ENCODE data around the gene STK17A. TPM values are rescaled to one million over a fixed set of nuclear protein-coding genes. Genes with fewer than 3 reads are reported as not detected.
A peak's percentile ranks its signal among the peaks of the same experiment; 100 is the strongest.

The STK17A gene
- total RNA-seq (2014; rRNA removed; shearing (Covaris generic)) = 153 and 156 TPM in 2 replicates

DNA sequence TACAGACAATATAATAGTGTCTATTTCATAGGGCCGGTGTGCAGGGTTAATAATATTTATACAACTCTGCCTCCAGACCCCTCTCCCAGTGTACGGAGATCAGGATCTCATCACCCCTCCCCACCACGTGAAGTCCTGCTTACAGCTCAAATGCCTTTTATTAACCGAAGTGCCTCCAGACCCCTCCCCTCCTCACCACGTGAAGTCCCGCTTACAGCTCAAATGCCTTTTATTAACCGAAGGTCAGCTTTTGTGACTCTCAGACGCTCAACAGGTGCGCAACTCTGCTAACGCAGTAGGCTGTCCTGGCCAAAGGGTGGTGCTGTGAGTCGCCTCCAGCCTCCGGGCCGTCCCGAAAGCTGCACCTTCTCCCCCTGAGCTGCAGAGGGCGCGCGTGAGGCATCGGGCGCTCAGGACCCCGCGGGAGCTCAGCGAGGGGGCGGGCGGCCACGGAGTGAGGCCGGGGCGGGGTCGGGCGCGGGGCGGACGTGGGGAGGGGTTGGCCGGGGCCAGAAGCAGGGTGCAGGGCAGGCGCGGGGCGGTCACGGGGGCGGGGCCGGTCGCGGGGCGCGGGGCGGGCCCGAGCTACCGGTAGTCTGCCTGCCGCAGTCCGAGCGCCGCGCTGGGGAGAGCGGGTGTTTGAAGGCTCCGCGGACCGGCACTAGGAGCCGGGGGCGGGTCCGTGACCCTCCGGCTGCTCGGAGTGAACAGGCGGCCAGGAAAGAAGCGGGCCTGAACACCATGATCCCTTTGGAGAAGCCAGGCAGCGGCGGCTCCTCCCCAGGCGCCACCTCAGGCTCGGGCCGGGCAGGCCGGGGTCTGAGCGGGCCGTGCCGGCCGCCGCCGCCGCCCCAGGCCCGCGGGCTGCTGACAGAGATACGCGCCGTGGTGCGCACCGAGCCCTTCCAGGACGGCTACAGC, at the start of gene STK17A:
TSS of gene STK17A (plus strand) at position 606 of the 921 bp plus-strand sequence. CDS start at position 742, 136 bp downstream.
- peak; percentile 100 for DNase-seq (ENCODE audit: low read depth)

DNA sequence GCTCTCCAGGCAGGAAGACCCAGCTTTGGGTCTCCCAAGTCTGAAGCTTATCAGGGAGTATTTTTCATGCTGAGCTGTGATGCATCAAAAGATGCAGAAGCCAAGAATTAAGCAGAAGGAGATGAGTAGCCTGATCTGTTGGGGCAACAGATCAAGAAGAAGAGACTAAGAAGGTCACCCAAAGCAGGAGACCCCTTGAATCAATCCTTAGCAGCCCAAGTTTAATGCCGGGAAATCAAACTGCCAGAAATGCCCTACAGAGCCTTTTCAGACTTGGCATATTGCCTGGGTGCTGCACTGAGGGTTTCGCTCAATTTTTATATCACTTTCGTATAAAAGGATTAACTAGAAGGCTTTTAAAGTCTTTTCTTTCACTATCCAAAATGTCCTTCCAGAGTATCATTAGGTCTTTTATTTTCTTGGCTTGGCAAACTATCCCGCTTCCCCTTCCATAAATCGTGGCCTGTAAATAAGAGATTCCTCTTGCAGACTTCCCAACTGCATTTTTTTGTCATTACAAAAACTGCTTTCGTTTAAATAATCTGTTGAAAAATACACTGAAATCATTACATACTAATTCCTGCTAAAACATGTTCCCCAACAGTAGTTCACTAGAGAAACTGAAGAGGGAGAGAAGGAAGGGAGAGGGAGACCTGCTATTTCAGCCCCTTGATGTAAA, 49.0 kb upstream of the STK17A start:
- no peak for DNase-seq (ENCODE audit: low read depth)

DNA sequence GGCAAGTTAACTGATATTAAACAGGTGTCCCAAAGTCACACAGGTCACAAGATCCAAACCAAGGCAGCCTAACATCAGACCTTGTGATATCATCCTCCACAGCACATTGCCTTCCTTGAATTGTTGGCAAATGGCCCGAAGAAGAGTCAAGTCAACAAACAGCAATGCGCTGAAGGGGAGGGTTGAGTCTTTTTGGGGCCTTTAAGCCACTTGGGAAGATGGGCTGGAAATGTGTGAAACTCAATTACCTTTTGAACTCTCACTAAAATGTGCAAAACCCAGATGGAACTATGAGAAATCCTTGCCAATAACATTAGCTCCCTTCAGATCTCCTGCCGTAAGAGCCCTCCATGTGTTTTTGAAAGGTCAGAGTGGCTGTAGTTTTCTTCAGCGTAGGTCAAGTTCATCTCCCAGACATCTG, 47.9 kb upstream of the STK17A start:
- DNase-seq (ENCODE audit: low read depth) = peak; percentile 48

DNA sequence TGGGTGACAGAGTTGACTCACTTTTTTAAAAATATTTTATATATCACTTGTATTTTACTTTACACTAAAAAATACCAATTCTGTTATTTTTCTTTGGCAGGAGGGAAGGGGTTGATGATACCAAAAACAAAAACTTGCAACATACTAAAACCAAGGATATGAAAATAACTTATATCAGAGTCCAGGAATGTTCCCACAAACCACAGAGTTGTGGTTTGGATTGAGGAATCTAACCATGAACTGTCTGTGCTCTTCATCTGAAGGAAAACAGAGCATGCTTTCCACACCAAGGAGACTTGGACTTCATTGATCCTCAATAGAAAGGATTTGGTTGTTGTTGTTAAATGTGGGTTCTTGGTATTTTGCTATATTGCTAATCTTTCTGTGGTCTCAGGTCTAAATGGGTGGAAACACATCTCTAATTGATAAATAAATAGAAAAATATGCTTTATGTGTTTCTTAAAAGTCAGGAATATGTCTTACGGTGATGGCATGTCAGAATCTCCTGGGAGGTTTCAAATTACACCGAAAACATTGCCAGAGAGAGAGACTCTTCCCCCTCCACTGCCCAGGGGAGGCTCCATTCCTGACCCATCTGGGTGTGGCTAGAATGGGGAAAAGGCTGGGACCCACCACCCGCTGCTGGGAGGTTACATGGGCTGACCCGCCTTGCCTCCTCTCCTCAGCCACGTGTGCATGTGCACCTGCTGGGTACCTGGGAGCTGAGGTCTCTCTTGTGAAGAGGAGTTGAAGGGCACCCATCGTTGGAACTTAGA, 46.9 kb upstream of the STK17A start:
- peak; percentile 87 for DNase-seq (ENCODE audit: low read depth)

DNA sequence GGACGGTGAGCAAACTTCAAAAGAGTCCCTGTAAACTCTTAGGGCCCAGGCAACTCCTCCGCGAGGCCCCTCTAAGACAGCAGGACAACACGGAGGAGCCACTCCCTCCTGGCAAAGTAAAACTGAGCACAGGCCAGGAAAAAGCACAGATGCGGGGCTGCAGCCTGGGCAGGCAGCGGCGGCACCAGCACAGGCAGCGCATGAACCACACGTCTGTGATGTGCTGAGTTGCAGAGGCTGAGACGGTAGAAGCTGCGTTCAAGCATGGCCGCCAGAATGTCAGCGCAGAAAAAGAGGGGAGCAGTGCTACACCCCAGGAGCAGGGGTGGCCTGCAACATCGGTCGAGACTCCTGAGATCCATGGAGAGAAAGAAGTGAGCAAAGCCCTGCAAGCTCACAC, 46.1 kb upstream of the STK17A start:
- DNase-seq (ENCODE audit: low read depth) = no peak

DNA sequence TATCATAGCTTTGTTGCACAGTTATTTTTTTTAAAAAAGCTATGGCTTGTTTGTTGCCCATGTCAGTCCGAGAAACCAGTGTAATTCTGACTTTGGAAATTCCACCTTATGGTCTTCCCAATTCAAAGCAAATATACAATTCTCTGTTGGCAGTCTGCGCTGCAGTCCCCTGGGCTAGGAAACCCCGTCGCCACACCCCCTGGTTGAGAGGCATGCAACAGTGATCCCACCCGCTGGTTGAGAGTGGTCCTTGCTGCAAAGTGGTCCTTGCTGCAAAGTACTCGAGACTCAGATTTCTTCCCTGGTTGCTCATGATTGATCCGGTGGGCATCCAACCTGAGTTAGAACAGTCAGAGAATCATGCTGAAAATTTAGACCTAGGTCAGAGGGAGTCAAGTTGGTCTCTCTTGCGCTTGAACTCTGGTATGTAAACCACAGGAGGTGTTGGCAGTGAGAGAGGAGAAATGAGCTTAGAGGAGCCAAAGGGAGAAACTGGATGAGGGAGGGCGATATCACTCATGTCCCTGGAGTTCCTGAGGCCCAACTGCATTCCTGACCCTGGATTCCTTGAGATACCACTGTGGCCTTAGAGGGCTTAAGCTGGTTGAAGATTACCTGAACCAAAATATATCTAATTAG, 45.0 kb upstream of the STK17A start:
- peak; percentile 65 for DNase-seq (ENCODE audit: low read depth)

DNA sequence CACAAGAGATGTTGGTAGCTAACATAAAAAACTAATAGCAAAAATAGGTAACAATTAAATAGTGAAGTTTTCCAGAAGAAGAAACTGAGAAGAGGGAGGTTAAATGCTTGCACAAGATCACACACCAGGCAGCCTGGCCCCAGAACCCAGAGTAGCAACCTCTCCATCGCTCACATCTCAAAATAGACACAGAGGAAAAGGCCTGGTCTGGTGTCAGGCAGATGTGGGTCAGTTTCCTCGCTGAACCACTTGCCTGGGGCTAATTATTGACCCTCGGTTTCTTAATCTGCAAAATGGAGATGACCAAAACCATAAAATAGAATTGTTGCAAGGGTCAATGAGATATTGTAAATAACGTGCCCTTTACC, 44.5 kb upstream of the STK17A start:
- no peak for DNase-seq (ENCODE audit: low read depth)

DNA sequence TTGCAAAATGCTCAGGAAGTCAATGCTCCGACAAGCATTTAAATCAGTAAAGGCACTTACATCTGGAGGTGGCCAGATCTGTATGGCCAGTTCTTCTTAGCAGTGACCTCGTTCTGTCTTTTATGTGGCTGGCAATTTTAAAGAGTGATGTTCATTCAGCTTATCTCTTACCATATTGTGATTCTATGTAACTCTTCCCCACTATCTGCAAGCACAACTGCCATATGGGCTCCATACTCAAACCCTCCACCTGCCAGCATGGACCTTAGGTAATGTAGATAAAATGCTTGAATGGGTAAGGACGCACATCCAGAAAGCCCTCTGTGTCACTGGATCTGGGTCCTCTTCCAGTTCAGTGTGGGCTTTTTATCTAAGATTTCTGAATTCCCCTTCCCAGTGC, 42.4 kb upstream of the STK17A start:
- no peak for DNase-seq (ENCODE audit: low read depth)

DNA sequence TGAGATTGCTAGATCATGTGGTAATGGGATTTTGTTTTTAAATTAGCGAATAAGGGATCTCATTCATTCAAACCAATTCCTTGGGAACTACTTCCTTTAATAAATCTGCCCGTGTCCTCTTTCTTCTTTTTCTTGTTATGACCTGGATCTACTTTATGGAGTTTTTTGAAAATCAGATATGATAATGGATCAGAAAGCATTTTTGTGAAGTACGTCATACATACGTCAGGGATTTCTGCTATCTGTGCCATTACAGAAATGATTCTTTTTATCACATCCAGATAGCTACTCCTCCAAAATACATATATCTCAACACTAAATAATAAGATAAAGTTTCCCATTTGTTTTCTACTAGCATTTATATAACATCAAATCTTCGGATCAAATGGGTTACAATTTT, 40.2 kb upstream of the STK17A start:
- DNase-seq (ENCODE audit: low read depth) = no peak

DNA sequence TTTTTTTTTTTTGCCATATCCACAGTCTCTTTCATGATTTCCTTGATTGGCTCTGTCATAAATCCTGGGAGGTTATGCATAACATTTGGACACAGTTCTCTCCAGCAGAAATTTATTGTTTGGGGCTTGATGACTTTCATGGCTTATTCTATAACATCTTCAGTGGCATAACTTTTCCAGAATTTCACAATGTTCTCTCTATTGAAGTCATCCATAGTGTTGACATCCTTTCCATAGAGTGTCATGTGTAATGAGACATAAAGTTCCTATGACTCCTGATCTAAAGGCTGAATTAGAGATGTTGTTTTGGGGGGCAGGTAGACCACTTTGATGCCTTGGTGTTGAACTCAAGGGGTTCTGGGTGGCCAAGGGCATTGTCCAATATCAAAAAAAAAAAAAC, 36.7 kb upstream of the STK17A start:
- no peak for DNase-seq (ENCODE audit: low read depth)

DNA sequence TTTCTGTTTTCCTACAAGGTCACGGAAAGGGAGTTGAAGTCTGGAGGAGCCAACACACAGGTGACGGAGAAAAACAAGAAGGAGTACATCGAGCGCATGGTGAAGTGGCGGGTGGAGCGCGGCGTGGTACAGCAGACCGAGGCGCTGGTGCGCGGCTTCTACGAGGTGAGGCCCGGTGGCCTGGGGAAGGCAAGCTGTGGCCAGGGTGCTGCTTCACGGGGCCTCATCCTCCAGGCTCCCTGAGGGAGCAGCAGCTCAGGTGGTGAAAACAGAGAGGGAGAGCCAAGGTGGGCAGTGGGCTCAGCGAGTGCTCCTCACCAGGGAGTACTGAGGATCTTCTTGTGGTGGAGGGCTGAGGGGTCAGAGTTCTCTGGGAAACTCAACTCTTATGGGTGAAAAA, 32.5 kb upstream of the STK17A start:
- no peak for DNase-seq (ENCODE audit: low read depth)

DNA sequence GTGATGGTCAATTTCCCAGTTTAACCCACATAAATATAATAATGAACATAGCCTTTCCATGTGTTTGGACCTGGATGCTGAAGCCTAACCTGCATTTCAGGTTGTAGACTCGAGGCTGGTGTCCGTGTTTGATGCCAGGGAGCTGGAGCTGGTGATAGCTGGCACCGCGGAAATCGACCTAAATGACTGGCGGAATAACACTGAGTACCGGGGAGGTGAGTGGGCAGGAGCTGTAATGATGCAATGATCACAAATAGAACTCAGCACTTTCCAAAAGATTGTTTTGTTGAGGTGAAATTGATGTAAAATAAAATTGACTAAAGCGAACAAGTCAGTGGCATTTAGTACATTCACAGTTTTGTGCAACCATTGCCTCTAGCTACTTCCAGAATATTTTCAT, 30.8 kb upstream of the STK17A start:
- DNase-seq (ENCODE audit: low read depth) = no peak

DNA sequence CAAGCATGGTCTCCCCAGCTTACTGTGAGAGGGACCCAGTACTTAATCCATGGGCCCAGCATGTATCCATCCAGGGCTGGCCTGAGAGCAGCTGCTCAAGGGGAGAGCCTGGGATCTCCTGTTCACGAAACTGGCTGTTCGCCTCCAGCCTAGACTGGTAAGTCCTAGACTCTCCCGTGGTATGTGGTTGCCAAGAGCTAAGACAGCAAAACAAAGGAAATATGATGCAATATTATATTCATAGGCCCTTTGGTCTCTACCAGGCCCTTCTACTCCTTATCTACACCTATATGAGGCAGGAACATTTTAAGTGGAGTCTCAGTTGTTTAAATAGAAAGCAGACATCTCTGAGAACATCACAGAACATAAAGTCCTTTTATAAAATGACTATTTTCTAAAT, 28.9 kb upstream of the STK17A start:
- peak; percentile 63 for DNase-seq (ENCODE audit: low read depth)

DNA sequence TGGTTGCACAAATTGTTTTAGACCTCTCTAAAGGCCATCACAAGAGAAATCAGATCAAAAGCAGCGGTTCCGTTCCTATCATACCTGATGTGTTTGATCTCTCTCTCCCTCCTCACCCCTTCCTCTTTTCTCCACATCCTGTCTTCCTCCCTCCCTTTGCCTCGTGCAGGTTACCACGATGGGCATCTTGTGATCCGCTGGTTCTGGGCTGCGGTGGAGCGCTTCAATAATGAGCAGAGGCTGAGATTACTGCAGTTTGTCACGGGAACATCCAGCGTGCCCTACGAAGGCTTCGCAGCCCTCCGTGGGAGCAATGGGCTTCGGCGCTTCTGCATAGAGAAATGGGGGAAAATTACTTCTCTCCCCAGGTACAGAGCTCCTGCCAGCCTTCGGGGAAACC, 28.5 kb upstream of the STK17A start:
- no peak for DNase-seq (ENCODE audit: low read depth)

DNA sequence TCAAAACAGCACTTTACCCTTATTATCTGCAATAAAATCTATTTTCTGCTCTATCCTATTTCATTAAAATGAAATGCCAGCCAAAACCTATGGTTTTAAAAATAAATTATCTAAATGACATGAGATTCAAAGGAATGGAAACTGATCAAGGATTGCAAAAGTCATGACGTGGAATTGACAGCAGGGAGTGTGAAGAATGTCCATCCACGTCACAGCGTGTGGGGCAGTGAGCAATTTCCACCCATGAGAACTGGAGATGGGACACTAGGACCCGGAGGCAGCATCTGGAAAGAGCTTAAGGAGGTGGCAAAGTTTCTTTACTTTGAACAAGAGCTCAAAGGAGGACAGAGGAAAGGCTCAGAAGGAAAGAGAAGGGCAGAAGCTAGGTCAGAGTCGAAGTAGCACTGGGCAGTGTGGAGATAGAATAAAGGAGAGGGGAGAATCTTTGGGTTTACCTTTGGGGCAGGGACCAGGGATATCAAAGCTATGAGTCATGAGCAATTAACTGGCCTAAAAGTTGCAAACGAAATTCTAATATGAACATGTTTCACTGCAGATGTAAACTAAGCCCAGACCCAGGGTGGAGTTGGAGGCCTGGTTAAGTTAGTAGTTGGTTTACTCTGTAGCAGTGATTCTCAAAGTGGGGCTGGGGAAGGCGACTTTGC, 24.9 kb upstream of the STK17A start:
- no peak for DNase-seq (ENCODE audit: low read depth)

DNA sequence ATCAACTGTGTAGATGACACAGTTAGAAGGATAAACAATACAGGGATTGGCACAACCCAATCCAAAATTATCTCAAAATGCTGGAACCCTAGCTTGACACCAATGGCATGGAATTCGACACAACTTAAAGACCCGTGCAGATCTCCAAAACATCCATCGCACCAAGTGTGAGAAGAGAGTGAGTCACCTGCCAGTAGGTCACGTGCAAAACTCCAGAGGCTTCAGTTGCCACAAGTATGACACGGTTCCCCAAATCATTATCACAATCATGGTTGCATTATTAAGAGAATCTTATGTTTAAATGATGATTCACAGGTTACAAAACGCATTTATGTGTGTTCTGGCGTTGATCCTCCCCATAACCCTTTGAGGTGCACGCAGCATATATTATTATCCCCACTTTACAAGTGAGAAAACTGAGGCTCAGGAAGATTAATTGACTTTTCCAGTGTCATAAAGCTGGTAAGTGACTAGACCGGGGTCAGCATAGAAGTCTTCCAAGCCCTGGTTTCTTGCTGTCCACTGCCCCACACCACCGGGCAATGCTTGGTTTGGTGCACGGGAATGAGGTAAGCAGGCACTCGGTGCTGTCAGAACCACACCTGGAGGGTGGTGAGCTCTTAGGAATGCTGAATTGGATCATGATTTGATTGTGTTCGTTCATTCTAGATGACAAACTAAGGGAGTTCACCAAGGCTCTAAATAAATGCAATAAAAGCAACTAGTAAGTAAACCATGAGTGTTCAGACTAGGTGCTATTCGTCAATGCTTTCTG, 23.6 kb upstream of the STK17A start:
- peak; percentile 57 for DNase-seq (ENCODE audit: low read depth)

DNA sequence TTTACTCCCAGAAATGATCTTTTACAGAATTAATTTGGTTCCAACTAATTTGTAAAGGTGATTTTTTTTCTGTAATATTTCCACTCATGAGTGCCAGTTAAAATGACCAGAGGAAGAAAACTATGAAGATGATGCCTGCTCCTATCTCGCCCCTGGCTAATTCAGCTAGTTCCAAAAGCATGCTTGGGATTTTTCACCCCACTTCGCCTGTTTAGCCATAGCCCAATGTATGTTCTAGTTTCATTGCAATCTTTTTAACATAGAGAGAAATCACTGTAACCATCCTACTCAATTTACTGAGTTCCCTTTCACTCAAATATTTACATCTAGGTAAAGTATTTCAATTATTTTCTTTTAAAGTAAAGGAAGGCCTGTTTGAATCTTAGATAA, 23.0 kb upstream of the STK17A start:
- DNase-seq (ENCODE audit: low read depth) = no peak

DNA sequence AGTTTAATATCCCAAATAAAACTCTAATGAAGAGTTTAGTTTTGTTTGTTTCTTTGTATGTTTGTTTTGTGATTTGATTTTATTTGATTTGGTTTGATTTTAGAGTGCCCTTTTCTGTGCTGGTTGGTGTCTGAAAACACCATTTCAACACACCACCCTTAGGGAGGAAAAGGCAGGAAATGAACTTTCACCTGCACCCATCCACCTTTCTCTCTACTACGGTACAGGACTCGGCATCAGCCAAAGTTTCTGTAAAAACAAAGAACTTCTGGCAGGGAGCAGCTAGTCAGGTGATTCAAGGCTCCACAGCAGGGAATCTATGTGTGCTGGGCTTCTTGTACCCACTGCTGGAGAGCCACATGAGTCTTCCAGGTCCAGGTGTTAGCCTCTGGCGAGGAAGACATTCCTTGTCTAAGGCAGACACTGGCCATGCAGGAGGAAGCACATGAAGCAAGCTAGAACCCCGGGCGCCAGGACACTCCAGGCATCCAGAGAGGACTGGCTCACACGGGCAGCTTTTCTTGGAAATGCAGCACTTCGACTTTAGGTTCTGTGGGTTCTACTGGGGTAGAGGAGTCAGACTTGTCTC, 22.1 kb upstream of the STK17A start:
- no peak for DNase-seq (ENCODE audit: low read depth)

DNA sequence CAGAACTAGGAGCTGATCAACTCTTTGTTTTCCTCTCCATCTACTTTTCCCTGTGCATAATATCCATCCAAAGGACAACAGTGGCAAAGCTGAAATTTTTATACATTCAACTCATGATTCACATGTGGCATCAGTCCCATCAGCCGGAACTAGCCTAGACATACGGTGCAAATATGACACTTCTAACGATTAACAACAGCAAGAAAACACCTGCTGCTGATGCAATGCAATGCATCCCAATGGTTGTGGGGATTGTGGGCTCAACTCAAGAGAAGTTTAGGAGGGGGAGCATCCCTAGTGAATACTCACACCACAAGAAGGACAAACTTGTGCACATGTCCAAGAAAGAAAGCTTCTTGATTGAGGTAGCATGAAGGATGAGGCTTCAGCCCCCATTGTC, 20.5 kb upstream of the STK17A start:
- DNase-seq (ENCODE audit: low read depth) = no peak

DNA sequence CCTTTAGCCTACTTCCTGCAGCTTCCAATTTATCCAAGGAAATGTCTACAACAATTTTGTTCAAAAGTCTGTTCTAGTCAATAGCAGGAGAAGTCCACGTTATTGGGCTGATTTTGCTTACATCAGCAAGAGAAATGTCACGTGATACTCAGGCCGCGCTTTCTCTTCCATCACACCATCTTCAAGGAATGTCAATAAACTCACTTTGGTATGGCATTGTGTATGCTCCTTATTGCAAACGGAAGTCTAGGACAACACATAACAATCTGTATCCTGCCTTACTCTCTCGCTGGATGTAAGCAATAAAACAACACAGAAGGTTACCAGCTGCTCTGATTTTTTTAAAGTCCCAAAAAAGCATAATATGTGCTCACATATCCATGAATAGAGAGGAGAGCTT, 17.1 kb upstream of the STK17A start:
- no peak for DNase-seq (ENCODE audit: low read depth)
